Sciatic nerve (tissue), 2 donors: ENCODE measurements around the gene ABCC10. TPM values are rescaled to one million over a fixed set of nuclear protein-coding genes. Genes with fewer than 3 reads are reported as not detected.
"Not testable (repeated sequence)": the region's sequence is repeated elsewhere in the genome, so short reads cannot be mapped to it uniquely, and the experiment has no call there.

Experiments
- ATAC-seq: fragments of 200-7000 bp; cut with Tn5 transposase; one replicate; pipeline ENCODE4 v1.9.1; 2020; ENCODE audit warnings: mild to moderate bottlenecking, moderate library complexity
- DNase-seq: peaks from one replicate; pipeline ENCODE4 v3.0.0-alpha.2; 2020; ENCODE audit warnings: low spot score
- intact Hi-C: fragments of 100-400 bp; cut with DNase I; formaldehyde crosslinking; loops from one replicate; pipeline ENCODE4 v1.14.2; 2022
- total RNA-seq: library from RNA; stranded (reverse); fragmentation: NEBNext Ultra II Directional; extraction: Animal tissue kit (Norgen Biotek cat#: 25700); gene quantifications from one replicate; pipeline ENCODE4 v1.2.1, GENCODE V29; 2021
- donor health status: DM: no; HTN: no; CAD: no.
- donor health status: DM: no; HTN: no; CAD: no.

The ABCC10 gene
- total RNA-seq, 1 donor from 2014 or later, result 31.7 TPM

- DNase-seq, result no peak
- intact Hi-C loops, result no loop called here
- ATAC-seq, result no peak
Measured at GRCh38 chr6:43460032-43460431, 32.7 kb downstream of the ABCC10 start.

- intact Hi-C loops, result no loop called here
- ATAC-seq, result no peak
- no peak for DNase-seq
Measured at GRCh38 chr6:43461936-43462335, 34.6 kb downstream of the ABCC10 start.

GRCh38 chr6:43464337-43464736 is 37.0 kb downstream of the ABCC10 start:
- ATAC-seq, result no peak
- intact Hi-C loops, result no loop called here
- DNase-seq, result no peak

- intact Hi-C loops, result no loop called here
- ATAC-seq (no peak), DNase-seq (no peak)
Measured at GRCh38 chr6:43465948-43466347, 38.6 kb downstream of the ABCC10 start.

- DNase-seq, ATAC-seq, intact Hi-C loops: not testable (repeated sequence)
Measured at GRCh38 chr6:43467265-43467664, 39.9 kb downstream of the ABCC10 start.

- DNase-seq (no peak), ATAC-seq (no peak)
- intact Hi-C loops, result no loop called here
Measured at GRCh38 chr6:43467752-43468151, 40.4 kb downstream of the ABCC10 start.

- DNase-seq, result no peak
- no peak for ATAC-seq
- intact Hi-C loops, result no loop called here
Measured at GRCh38 chr6:43468240-43468639, 40.9 kb downstream of the ABCC10 start.

- no peak for ATAC-seq
- DNase-seq, result no peak
- intact Hi-C loops, result no loop called here
Measured at GRCh38 chr6:43468748-43469681, 41.7 kb downstream of the ABCC10 start.

GRCh38 chr6:43469947-43470346 is 42.6 kb downstream of the ABCC10 start:
- ATAC-seq (no peak), DNase-seq (no peak)
- intact Hi-C loops, result no loop called here

- DNase-seq (no peak), ATAC-seq (no peak)
- intact Hi-C loops, result no loop called here
Measured at GRCh38 chr6:43471399-43471798, 44.1 kb downstream of the ABCC10 start.

- DNase-seq (no peak), ATAC-seq (no peak)
- intact Hi-C loops, result no loop called here
Measured at GRCh38 chr6:43472515-43472914, 45.2 kb downstream of the ABCC10 start.

- intact Hi-C loops, result no loop called here
- DNase-seq (no peak), ATAC-seq (no peak)
Measured at GRCh38 chr6:43475516-43475915, 48.2 kb downstream of the ABCC10 start.

GRCh38 chr6:43476746-43477145 is 49.4 kb downstream of the ABCC10 start:
- intact Hi-C loops, result no loop called here
- ATAC-seq, result no peak
- DNase-seq, result no peak

- DNase-seq (peak; percentile 97), ATAC-seq (peak; percentile 100)
- intact Hi-C loops, result no loop called here
Measured at GRCh38 chr6:43477235-43478007, 50.1 kb downstream of the ABCC10 start, which contains the start of gene TJAP1. TJAP1 (plus strand) TSS chr6:43477570; CDS start chr6:43499002, 21,432 bp downstream.

- no peak for DNase-seq
- ATAC-seq, result no peak
- intact Hi-C loops, result no loop called here
Measured at GRCh38 chr6:43478008-43478372, 50.6 kb downstream of the ABCC10 start.

- ATAC-seq, result no peak
- intact Hi-C loops, result no loop called here
- no peak for DNase-seq
Measured at GRCh38 chr6:43481075-43481474, 53.7 kb downstream of the ABCC10 start.

- intact Hi-C loops, result no loop called here
- ATAC-seq (no peak), DNase-seq (no peak)
Measured at GRCh38 chr6:43481591-43482236, 54.4 kb downstream of the ABCC10 start.

- DNase-seq (no peak), ATAC-seq (no peak)
- intact Hi-C loops, result no loop called here
Measured at GRCh38 chr6:43488667-43489276, 61.4 kb downstream of the ABCC10 start.
